GM03348 (cell line): ENCODE data around the gene ECHDC3.
"Not testable (repeated sequence)": the region's sequence is repeated elsewhere in the genome, so short reads cannot be mapped to it uniquely, and the experiment has no call there.

Source experiments
- DNase-seq: peaks from one replicate; pipeline ENCODE4 v3.0.0; 2012; ENCODE audit warnings: low spot score

The ECHDC3 gene

GRCh38 chr10:11742009-11742778 lies at the start of gene ECHDC3:
Gene ECHDC3, plus strand, starts transcription at chr10:11742382. Its CDS starts 195 bp downstream, at chr10:11742577.
- peak; percentile 49 for DNase-seq

- DNase-seq = no peak
Observed at GRCh38 chr10:11693376-11693775, 48.8 kb upstream of the ECHDC3 start.

- no peak for DNase-seq
Observed at GRCh38 chr10:11695779-11696178, 46.4 kb upstream of the ECHDC3 start.

GRCh38 chr10:11697718-11698527 lies 44.3 kb upstream of the ECHDC3 start:
- DNase-seq = no peak

GRCh38 chr10:11698691-11699549 lies 43.3 kb upstream of the ECHDC3 start:
- no peak for DNase-seq

- DNase-seq = no peak
Observed at GRCh38 chr10:11699550-11700097, 42.6 kb upstream of the ECHDC3 start.

- DNase-seq = no peak
Observed at GRCh38 chr10:11700539-11700938, 41.6 kb upstream of the ECHDC3 start.

- DNase-seq = no peak
Observed at GRCh38 chr10:11701451-11702095, 40.6 kb upstream of the ECHDC3 start.

GRCh38 chr10:11702264-11702663 lies 39.9 kb upstream of the ECHDC3 start:
- DNase-seq = no peak

GRCh38 chr10:11704092-11704491 lies 38.1 kb upstream of the ECHDC3 start:
- no peak for DNase-seq

- no peak for DNase-seq
Observed at GRCh38 chr10:11705722-11706121, 36.5 kb upstream of the ECHDC3 start.

GRCh38 chr10:11706895-11707567 lies 35.2 kb upstream of the ECHDC3 start:
- DNase-seq = no peak

GRCh38 chr10:11707624-11708350 lies 34.4 kb upstream of the ECHDC3 start:
- DNase-seq = no peak

- DNase-seq = not testable (repeated sequence)
Observed at GRCh38 chr10:11708801-11709200, 33.4 kb upstream of the ECHDC3 start.

GRCh38 chr10:11712744-11713143 lies 29.4 kb upstream of the ECHDC3 start:
- DNase-seq = no peak

- DNase-seq = no peak
Observed at GRCh38 chr10:11713186-11713743, 28.9 kb upstream of the ECHDC3 start.

- no peak for DNase-seq
Observed at GRCh38 chr10:11713963-11714362, 28.2 kb upstream of the ECHDC3 start.

GRCh38 chr10:11714750-11715365 lies 27.3 kb upstream of the ECHDC3 start:
- no peak for DNase-seq

- DNase-seq = no peak
Observed at GRCh38 chr10:11715815-11716494, 26.2 kb upstream of the ECHDC3 start.
